ENCODE measurements around the gene AGBL2. TPM values are rescaled to one million over a fixed set of nuclear protein-coding genes. Genes with fewer than 3 reads are reported as not detected.

The AGBL2 gene
- total and polyA plus RNA-seq, 5 donors from 2014 or later = 0.72 to 11.0 (median 0.96) TPM

GRCh38 chr11:47626234-47626633 is 88.9 kb downstream of the AGBL2 start:
- Histone ChIP-seq H3K4me3 (ENCODE audit: low read depth, low read length) (no peak overlapping the region), H3K27ac (ENCODE audit: insufficient read depth, low read length, poor library complexity, severe bottlenecking) (no peak overlapping the region), H3K27me3 (ENCODE audit: control insufficient read depth, insufficient read depth, low read length) (no peaks in the 10 kb centered on the region), H3K9me3 (ENCODE audit: control insufficient read depth in 2 of 2, low read length in 2 of 2) (no peaks in the 10 kb centered on the region), H3K36me3 (ENCODE audit: control insufficient read depth, insufficient read depth, low read length) (peaks cover 79% of the 10 kb centered on the region), H3K4me1 (ENCODE audit: control insufficient read depth, insufficient read depth, low read length, poor library complexity, severe bottlenecking) (no peaks in the 10 kb centered on the region)
- no peaks in the 10 kb centered on the region for H3K9me3 Mint-ChIP-seq
- no peak overlapping the region for H3K27ac Mint-ChIP-seq
- H3K4me3 Mint-ChIP-seq = no peak overlapping the region
- peaks cover 0 to 4% (median 0%) of the 10 kb centered on the region in 4 donors for H3K4me1 Mint-ChIP-seq
- H3K27me3 Mint-ChIP-seq = no peaks in the 10 kb centered on the region
- no peak for ATAC-seq (ENCODE audit: low read depth in 2 of 2)
- H3K36me3 Mint-ChIP-seq = peaks cover 35% of the 10 kb centered on the region
- no peak for DNase-seq

- Mint-ChIP-seq H3K27me3 (no peaks in the 10 kb centered on the region), H3K9me3 (no peaks in the 10 kb centered on the region), H3K4me1 (peaks cover 0 to 5% (median 0%) of the 10 kb centered on the region in 4 donors), H3K27ac (peak overlapping the region in 1 of 3 donors; percentile 33), H3K4me3 (no peak overlapping the region), H3K36me3 (peaks cover 19% of the 10 kb centered on the region)
- no peak overlapping the region for H3K27ac ChIP-seq (ENCODE audit: insufficient read depth, low read length, poor library complexity, severe bottlenecking)
- H3K4me1 ChIP-seq (ENCODE audit: control insufficient read depth, insufficient read depth, low read length, poor library complexity, severe bottlenecking) = no peaks in the 10 kb centered on the region
- no peak overlapping the region for H3K4me3 ChIP-seq (ENCODE audit: low read depth, low read length)
- H3K9me3 ChIP-seq (ENCODE audit: control insufficient read depth in 2 of 2, low read length in 2 of 2) = no peaks in the 10 kb centered on the region
- H3K27me3 ChIP-seq (ENCODE audit: control insufficient read depth, insufficient read depth, low read length) = no peaks in the 10 kb centered on the region
- no peak for ATAC-seq (ENCODE audit: low read depth in 2 of 2)
- H3K36me3 ChIP-seq (ENCODE audit: control insufficient read depth, insufficient read depth, low read length) = peaks cover 64% of the 10 kb centered on the region
- DNase-seq = no peak
These were observed 94.3 kb downstream of the AGBL2 start for GRCh38 chr11:47620836-47621378.

GRCh38 chr11:47617417-47617809 is 97.8 kb downstream of the AGBL2 start:
- H3K4me3 Mint-ChIP-seq = no peak overlapping the region
- peaks cover 38% of the 10 kb centered on the region for H3K36me3 ChIP-seq (ENCODE audit: control insufficient read depth, insufficient read depth, low read length)
- H3K27ac Mint-ChIP-seq = no peak overlapping the region
- H3K9me3 Mint-ChIP-seq = no peaks in the 10 kb centered on the region
- H3K4me1 Mint-ChIP-seq = peaks cover 0 to 5% (median 0%) of the 10 kb centered on the region in 4 donors
- H3K4me3 ChIP-seq (ENCODE audit: low read depth, low read length) = no peak overlapping the region
- H3K27me3 ChIP-seq (ENCODE audit: control insufficient read depth, insufficient read depth, low read length) = no peaks in the 10 kb centered on the region
- H3K27ac ChIP-seq (ENCODE audit: insufficient read depth, low read length, poor library complexity, severe bottlenecking) = no peak overlapping the region
- peaks cover 14% of the 10 kb centered on the region for H3K36me3 Mint-ChIP-seq
- H3K27me3 Mint-ChIP-seq = no peaks in the 10 kb centered on the region
- no peak for ATAC-seq (ENCODE audit: low read depth in 2 of 2)
- no peak for DNase-seq
- no peaks in the 10 kb centered on the region for H3K9me3 ChIP-seq (ENCODE audit: control insufficient read depth in 2 of 2, low read length in 2 of 2)
- no peaks in the 10 kb centered on the region for H3K4me1 ChIP-seq (ENCODE audit: control insufficient read depth, insufficient read depth, low read length, poor library complexity, severe bottlenecking)

- Histone ChIP-seq H3K4me3 (ENCODE audit: low read depth, low read length) (no peak overlapping the region), H3K4me1 (ENCODE audit: control insufficient read depth, insufficient read depth, low read length, poor library complexity, severe bottlenecking) (no peaks in the 10 kb centered on the region), H3K27me3 (ENCODE audit: control insufficient read depth, insufficient read depth, low read length) (no peaks in the 10 kb centered on the region), H3K9me3 (ENCODE audit: control insufficient read depth in 2 of 2, low read length in 2 of 2) (no peaks in the 10 kb centered on the region), H3K36me3 (ENCODE audit: control insufficient read depth, insufficient read depth, low read length) (peaks cover 32% of the 10 kb centered on the region), H3K27ac (ENCODE audit: insufficient read depth, low read length, poor library complexity, severe bottlenecking) (no peak overlapping the region)
- DNase-seq = peak in 1 of 3 donors; percentile 49
- Mint-ChIP-seq H3K4me3 (no peak overlapping the region), H3K4me1 (peaks cover 0 to 5% (median 0%) of the 10 kb centered on the region in 4 donors), H3K36me3 (peaks cover 11% of the 10 kb centered on the region), H3K27me3 (no peaks in the 10 kb centered on the region), H3K9me3 (no peaks in the 10 kb centered on the region), H3K27ac (no peak overlapping the region)
- ATAC-seq (ENCODE audit: low read depth in 2 of 2) = no peak
These were observed 98.3 kb downstream of the AGBL2 start for GRCh38 chr11:47616726-47617416.

- peaks cover 8% of the 10 kb centered on the region for H3K36me3 Mint-ChIP-seq
- ATAC-seq (ENCODE audit: low read depth in 2 of 2) (no peak), DNase-seq (no peak)
- peaks cover 0 to 5% (median 2%) of the 10 kb centered on the region in 4 donors for H3K4me1 Mint-ChIP-seq
- no peaks in the 10 kb centered on the region for H3K4me1 ChIP-seq (ENCODE audit: control insufficient read depth, insufficient read depth, low read length, poor library complexity, severe bottlenecking)
- H3K4me3 Mint-ChIP-seq = no peak overlapping the region
- H3K27me3 ChIP-seq (ENCODE audit: control insufficient read depth, insufficient read depth, low read length) = no peaks in the 10 kb centered on the region
- no peak overlapping the region for H3K27ac ChIP-seq (ENCODE audit: insufficient read depth, low read length, poor library complexity, severe bottlenecking)
- H3K4me3 ChIP-seq (ENCODE audit: low read depth, low read length) = no peak overlapping the region
- no peaks in the 10 kb centered on the region for H3K9me3 Mint-ChIP-seq
- peak overlapping the region in 1 of 3 donors; percentile 20 for H3K27ac Mint-ChIP-seq
- no peaks in the 10 kb centered on the region for H3K27me3 Mint-ChIP-seq
- H3K36me3 ChIP-seq (ENCODE audit: control insufficient read depth, insufficient read depth, low read length) = peaks cover 19% of the 10 kb centered on the region
- H3K9me3 ChIP-seq (ENCODE audit: control insufficient read depth in 2 of 2, low read length in 2 of 2) = no peaks in the 10 kb centered on the region
These were observed 99.9 kb downstream of the AGBL2 start for GRCh38 chr11:47615249-47615648.

- H3K36me3 Mint-ChIP-seq = peaks cover 11% of the 10 kb centered on the region
- no peaks in the 10 kb centered on the region for H3K9me3 Mint-ChIP-seq
- no peak overlapping the region for H3K4me3 Mint-ChIP-seq
- Histone ChIP-seq H3K27me3 (ENCODE audit: control insufficient read depth, insufficient read depth, low read length) (no peaks in the 10 kb centered on the region), H3K36me3 (ENCODE audit: control insufficient read depth, insufficient read depth, low read length) (no peaks in the 10 kb centered on the region), H3K4me1 (ENCODE audit: control insufficient read depth, insufficient read depth, low read length, poor library complexity, severe bottlenecking) (no peaks in the 10 kb centered on the region), H3K27ac (ENCODE audit: insufficient read depth, low read length, poor library complexity, severe bottlenecking) (no peak overlapping the region), H3K9me3 (ENCODE audit: control insufficient read depth in 2 of 2, low read length in 2 of 2) (no peaks in the 10 kb centered on the region), H3K4me3 (ENCODE audit: low read depth, low read length) (no peak overlapping the region)
- peak overlapping the region in 2 of 3 donors; percentile 13 to 32 for H3K27ac Mint-ChIP-seq
- no peak for ATAC-seq (ENCODE audit: low read depth in 2 of 2)
- H3K4me1 Mint-ChIP-seq = peaks cover 0 to 3% (median 0%) of the 10 kb centered on the region in 4 donors
- H3K27me3 Mint-ChIP-seq = peaks cover 1% of the 10 kb centered on the region
- no peak for DNase-seq
These were observed 103.8 kb downstream of the AGBL2 start for GRCh38 chr11:47611348-47611794.

- no peak overlapping the region for H3K4me3 Mint-ChIP-seq
- peaks cover 0 to 3% (median 0%) of the 10 kb centered on the region in 4 donors for H3K4me1 Mint-ChIP-seq
- Histone ChIP-seq H3K4me1 (ENCODE audit: control insufficient read depth, insufficient read depth, low read length, poor library complexity, severe bottlenecking) (no peaks in the 10 kb centered on the region), H3K27me3 (ENCODE audit: control insufficient read depth, insufficient read depth, low read length) (no peaks in the 10 kb centered on the region), H3K4me3 (ENCODE audit: low read depth, low read length) (no peak overlapping the region), H3K9me3 (ENCODE audit: control insufficient read depth in 2 of 2, low read length in 2 of 2) (no peaks in the 10 kb centered on the region), H3K27ac (ENCODE audit: insufficient read depth, low read length, poor library complexity, severe bottlenecking) (no peak overlapping the region), H3K36me3 (ENCODE audit: control insufficient read depth, insufficient read depth, low read length) (no peaks in the 10 kb centered on the region)
- H3K27me3 Mint-ChIP-seq = peaks cover 5% of the 10 kb centered on the region
- no peak for ATAC-seq (ENCODE audit: low read depth in 2 of 2)
- peak overlapping the region in 2 of 3 donors; percentile 7 to 83 for H3K27ac Mint-ChIP-seq
- no peaks in the 10 kb centered on the region for H3K9me3 Mint-ChIP-seq
- peak in 1 of 3 donors; percentile 47 for DNase-seq
- H3K36me3 Mint-ChIP-seq = peaks cover 21% of the 10 kb centered on the region
These were observed 105.5 kb downstream of the AGBL2 start for GRCh38 chr11:47609675-47610074.

All from CD4-positive, CD25-positive, alpha-beta regulatory T cell (primary cell).